Measurements from ENCODE around the gene UXS1. TPM values are rescaled to one million over a fixed set of nuclear protein-coding genes. Genes with fewer than 3 reads are reported as not detected.

UXS1 gene
- total and polyA plus RNA-seq, 2 of the 8 experiments (the other 6 are each of a cell fraction or from before 2014, with no cell fraction given): 44.5 to 63.4 TPM

GRCh38 chr2:106073678-106074406 lies 120.3 kb downstream of the UXS1 start (continued):
- TF ChIP-seq CHD7 (IDR thresholded peaks at IDR 0.05; ENCODE audit: insufficient replicate concordance, low read length) (no peak), ASH2L (IDR thresholded peaks at IDR 0.05; ENCODE audit: low read length) (no peak), SIX5 (IDR thresholded peaks at IDR 0.05; ENCODE audit: low read depth, low read length) (no peak), GTF2F1 (IDR thresholded peaks at IDR 0.05; ENCODE audit: borderline replicate concordance, low read depth, low read length) (no peak), SIN3A (conservative IDR thresholded peaks at IDR 0.05 in 1 of 2, IDR thresholded peaks at IDR 0.05 in 1 of 2; ENCODE audit: low read depth in 1 of 2, low read length in 2 of 2) (no peak), SUZ12 (IDR thresholded peaks at IDR 0.05; ENCODE audit: low read length) (no peak), BRCA1 (IDR thresholded peaks at IDR 0.05; ENCODE audit: low read depth, low read length) (no peak), POU5F1 (IDR thresholded peaks at IDR 0.05; ENCODE audit: low read depth, low read length) (no peak), JUN (IDR thresholded peaks at IDR 0.05; ENCODE audit: low read depth, low read length) (no peak), EZH2 (IDR thresholded peaks at IDR 0.05; ENCODE audit: low read depth, low read length, severe bottlenecking) (no peak)

Data from H1 (cell line).